Liver (tissue), 9 donors: Measurements from ENCODE around the gene TFF1. TPM values are rescaled to one million over a fixed set of nuclear protein-coding genes. Genes with fewer than 3 reads are reported as not detected.

Experiments
- DNase-seq: peaks from one replicate; pipeline ENCODE4 v3.0.0-alpha.2; 2017; ENCODE audit warnings: low spot score
- H3K27ac ChIP-seq, 2 donors: one replicate each; pipeline ENCODE4 v1.7.0; 2013; ENCODE audit warnings: inconsistent platforms in 2 of 2, low read length in 2 of 2, control low read depth in 1 of 2, low read depth in 1 of 2, mild to moderate bottlenecking in 1 of 2
- H3K27me3 ChIP-seq, 4 donors: one replicate each; pipeline versions ENCODE4 v1.6.1 to v1.7.0; 2013; ENCODE audit warnings: low read length in 3 of 4, inconsistent platforms in 1 of 4, mild to moderate bottlenecking in 1 of 4, moderate library complexity in 1 of 4; ENCODE audit not compliant: control insufficient read depth in 4 of 4, insufficient read depth in 4 of 4
- H3K36me3 ChIP-seq, 4 donors: one replicate each; pipeline versions ENCODE4 v1.6.1 to v1.7.0; 2013; ENCODE audit warnings: low read length in 3 of 4, mild to moderate bottlenecking in 3 of 4, low read depth in 1 of 4, moderate library complexity in 1 of 4; ENCODE audit not compliant: control insufficient read depth in 4 of 4, insufficient read depth in 3 of 4
- H3K4me1 ChIP-seq, 4 donors: one replicate each; pipeline versions ENCODE4 v1.6.1 to v1.7.0; 2013; ENCODE audit warnings: low read length in 3 of 4, mild to moderate bottlenecking in 3 of 4, moderate library complexity in 1 of 4; ENCODE audit not compliant: control insufficient read depth in 4 of 4, insufficient read depth in 4 of 4
- H3K4me3 ChIP-seq, 3 donors: one replicate each; pipeline versions ENCODE4 v1.6.1 to v1.7.0; 2013; ENCODE audit warnings: low read length in 3 of 3, control low read depth in 1 of 3, low read depth in 1 of 3, mild to moderate bottlenecking in 1 of 3
- H3K9ac ChIP-seq, 2 donors: one replicate each; pipeline ENCODE4 v1.7.0; 2013; ENCODE audit warnings: low read length in 2 of 2, mild to moderate bottlenecking in 2 of 2, moderate library complexity in 2 of 2, control low read depth in 1 of 2, low read depth in 1 of 2
- H3K9me3 ChIP-seq, 4 donors: one replicate each; pipeline versions ENCODE4 v1.6.1 to v1.7.0; 2013; ENCODE audit warnings: low read length in 3 of 4; ENCODE audit not compliant: control insufficient read depth in 4 of 4
- ATF3 ChIP-seq: IDR thresholded peaks from 2 replicates; pipeline ENCODE4 v1.6.1; 2016; ENCODE audit warnings: antibody characterized with exemption
- EGR1 ChIP-seq, 2 donors: IDR thresholded peaks; 2 replicates each; pipeline ENCODE4 v1.6.1; 2016 to 2018; ENCODE audit warnings: antibody characterized with exemption in 2 of 2, low read depth in 2 of 2
- FOXA1 ChIP-seq: IDR thresholded peaks from 2 replicates; pipeline ENCODE4 v1.6.1; 2016; ENCODE audit warnings: antibody characterized with exemption
- FOXA2 ChIP-seq: IDR thresholded peaks from 2 replicates; pipeline ENCODE4 v1.6.1; 2016; ENCODE audit warnings: antibody characterized with exemption
- GABPA ChIP-seq, 2 donors: IDR thresholded peaks in 1 of 2; conservative IDR thresholded peaks in 1 of 2; 2 replicates each; pipeline ENCODE4 v1.6.1; 2016; ENCODE audit warnings: antibody characterized with exemption in 2 of 2, mild to moderate bottlenecking in 1 of 2, moderate library complexity in 1 of 2
- HNF4A ChIP-seq, 2 donors: conservative IDR thresholded peaks; 2 replicates each; pipeline ENCODE4 v1.6.1; 2016; ENCODE audit warnings: antibody characterized with exemption in 2 of 2, mild to moderate bottlenecking in 2 of 2
- HNF4G ChIP-seq: IDR thresholded peaks from 2 replicates; pipeline ENCODE4 v1.6.1; 2016; ENCODE audit warnings: antibody characterized with exemption
- MAX ChIP-seq: IDR thresholded peaks from 2 replicates; pipeline ENCODE4 v1.6.1; 2016; ENCODE audit warnings: antibody characterized with exemption
- NR2F2 ChIP-seq: IDR thresholded peaks from 2 replicates; pipeline ENCODE4 v1.6.1; 2016; ENCODE audit warnings: antibody characterized with exemption
- RAD21 ChIP-seq, 2 donors: IDR thresholded peaks; 2 replicates each; pipeline ENCODE4 v1.6.1; 2016; ENCODE audit warnings: antibody characterized with exemption in 2 of 2, mild to moderate bottlenecking in 2 of 2
- RXRA ChIP-seq, 2 donors: IDR thresholded peaks; 2 replicates each; pipeline ENCODE4 v1.6.1; 2017 to 2018; ENCODE audit warnings: antibody characterized with exemption in 2 of 2, mild to moderate bottlenecking in 1 of 2
- SP1 ChIP-seq: IDR thresholded peaks from 2 replicates; pipeline ENCODE4 v1.6.1; 2018; ENCODE audit warnings: antibody characterized with exemption, mild to moderate bottlenecking
- TAF1 ChIP-seq: conservative IDR thresholded peaks from 2 replicates; pipeline ENCODE4 v1.6.1; 2016; ENCODE audit warnings: antibody characterized with exemption, mild to moderate bottlenecking
- YY1 ChIP-seq: IDR thresholded peaks from 2 replicates; pipeline ENCODE4 v1.6.1; 2016; ENCODE audit warnings: antibody characterized with exemption, mild to moderate bottlenecking
- ZBTB33 ChIP-seq: IDR thresholded peaks from 2 replicates; pipeline ENCODE4 v1.6.1; 2016; ENCODE audit warnings: antibody characterized with exemption
- WGBS: extraction: QIAGEN DNeasy Blood & Tissue Kit; methylation state at CpG from one replicate; pipeline ENCODE4 v1.1.7; 2013; 5-methylcytosine and 5-hydroxymethylcytosine counted together
- polyA plus RNA-seq, 2 donors: library from polyadenylated mRNA; stranded (reverse) in 1 of 2; unstranded in 1 of 2; fragments of 200-250 nt in 1 of 2; fragments of >200 nt in 1 of 2; fragmentation: Nextera tagmentation in 1 of 2; extraction: Ambion mirVana in 1 of 2; gene quantifications; one replicate each; pipeline versions ENCODE4 v1.2.1 to v1.2.3, GENCODE V29; 2013 to 2015
- total RNA-seq, 2 donors: library from RNA; depleted of rRNA; stranded (reverse); fragments of >200 nt; gene quantifications; one replicate each; pipeline ENCODE4 v1.2.3, GENCODE V29; 2014
- TF ChIP-seq, protein P1 (sequence below): fragments of 150-350 bp; IDR thresholded peaks from 2 replicates; pipeline ENCODE4 v1.5.1; 2017; ENCODE audit warnings: improper control_type of control experiment, low read depth, low read length; ENCODE audit not compliant: missing input control
- donor health status: healthy.
- donor health status: healthy.
- donor health status: healthy.
- donor health status: healthy.
- donor health status: healthy.

TFF1 gene
- total and polyA plus RNA-seq, 4 donors, result not detected

DNA sequence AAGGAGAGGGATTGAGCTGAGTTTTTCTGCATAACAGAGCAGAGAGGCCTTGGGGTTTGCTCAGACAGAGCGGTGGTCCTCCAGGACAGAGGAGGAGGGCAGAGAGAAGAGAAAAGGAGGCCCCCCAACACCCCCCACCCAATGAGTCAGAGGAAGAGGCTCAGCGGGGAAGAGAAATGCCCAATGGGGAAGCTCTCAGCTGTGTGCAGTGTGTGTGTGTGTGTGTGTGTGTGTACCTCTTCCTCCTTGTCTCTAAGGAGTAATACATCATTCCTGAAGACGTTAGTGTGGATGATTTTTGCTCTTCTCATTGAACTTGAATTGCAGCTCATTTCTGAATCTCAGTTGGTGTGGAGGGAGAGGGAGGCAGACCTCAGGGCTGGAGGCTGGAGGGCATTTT is 20.8 kb upstream of the TFF1 start:
- peaks cover 0 to 12% (median 10%) of the 10 kb centered on the region in 4 donors for H3K4me1 ChIP-seq

DNA sequence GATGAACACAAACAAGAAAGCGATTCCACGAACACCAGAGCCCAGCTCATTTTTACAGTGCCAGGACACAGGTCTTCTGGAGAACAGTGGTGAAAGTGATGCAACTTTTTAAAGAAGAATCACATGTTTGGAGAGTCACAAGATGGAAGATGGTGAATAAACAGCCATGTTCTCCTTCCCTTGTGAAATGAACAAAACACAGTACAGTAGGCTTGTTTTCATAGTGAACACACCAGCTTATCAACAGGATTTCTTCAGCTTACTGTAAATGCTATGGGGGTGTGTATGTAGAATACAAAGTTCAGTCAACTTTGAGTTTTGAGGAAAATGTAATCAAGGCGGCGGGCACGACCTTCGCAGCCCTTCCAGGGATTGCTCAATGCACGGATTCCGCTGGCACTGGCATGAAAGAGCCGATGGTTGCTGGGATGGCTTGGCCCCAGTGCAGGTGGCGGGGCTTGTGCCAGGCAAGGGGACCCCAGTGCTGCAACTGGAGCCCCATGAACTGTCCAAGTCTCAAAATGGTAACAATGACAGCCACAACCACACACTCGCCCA is 19.8 kb upstream of the TFF1 start:
- no peak overlapping the region for H3K9ac ChIP-seq

More for the DNA sequence above, 20.8 kb upstream of the TFF1 start:
- TF ChIP-seq HNF4A (conservative IDR thresholded peaks at IDR 0.05), result no peak
- no peak for TF ChIP-seq MAX
- no peak for TF ChIP-seq TAF1
- TF ChIP-seq GABPA (IDR thresholded peaks at IDR 0.05 in 1 of 2, conservative IDR thresholded peaks at IDR 0.05 in 1 of 2), result no peak
- no peak for TF ChIP-seq RAD21 (IDR thresholded peaks at IDR 0.05)
- no peak for TF ChIP-seq FOXA1
- no peak for TF ChIP-seq ATF3
- TF ChIP-seq, protein P1, sequence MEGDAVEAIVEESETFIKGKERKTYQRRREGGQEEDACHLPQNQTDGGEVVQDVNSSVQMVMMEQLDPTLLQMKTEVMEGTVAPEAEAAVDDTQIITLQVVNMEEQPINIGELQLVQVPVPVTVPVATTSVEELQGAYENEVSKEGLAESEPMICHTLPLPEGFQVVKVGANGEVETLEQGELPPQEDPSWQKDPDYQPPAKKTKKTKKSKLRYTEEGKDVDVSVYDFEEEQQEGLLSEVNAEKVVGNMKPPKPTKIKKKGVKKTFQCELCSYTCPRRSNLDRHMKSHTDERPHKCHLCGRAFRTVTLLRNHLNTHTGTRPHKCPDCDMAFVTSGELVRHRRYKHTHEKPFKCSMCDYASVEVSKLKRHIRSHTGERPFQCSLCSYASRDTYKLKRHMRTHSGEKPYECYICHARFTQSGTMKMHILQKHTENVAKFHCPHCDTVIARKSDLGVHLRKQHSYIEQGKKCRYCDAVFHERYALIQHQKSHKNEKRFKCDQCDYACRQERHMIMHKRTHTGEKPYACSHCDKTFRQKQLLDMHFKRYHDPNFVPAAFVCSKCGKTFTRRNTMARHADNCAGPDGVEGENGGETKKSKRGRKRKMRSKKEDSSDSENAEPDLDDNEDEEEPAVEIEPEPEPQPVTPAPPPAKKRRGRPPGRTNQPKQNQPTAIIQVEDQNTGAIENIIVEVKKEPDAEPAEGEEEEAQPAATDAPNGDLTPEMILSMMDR, result no peak
- TF ChIP-seq EGR1 (IDR thresholded peaks at IDR 0.05; ENCODE audit: low read depth in 2 of 2), result no peak
- no peak for TF ChIP-seq FOXA2
- no peak for TF ChIP-seq RXRA (IDR thresholded peaks at IDR 0.05)
- no peak for TF ChIP-seq NR2F2
- TF ChIP-seq ZBTB33, result no peak
- no peak for TF ChIP-seq SP1
- 72% methylated on average over 3 of the region's 3 CpGs for WGBS
- Histone ChIP-seq H3K9me3 (peaks cover 0 to 1% (median 0%) of the 10 kb centered on the region in 4 donors), H3K27ac (no peak overlapping the region), H3K36me3 (no peaks in the 10 kb centered on the region), H3K27me3 (peaks cover 0 to under 1% (median 0%) of the 10 kb centered on the region in 4 donors), H3K4me3 (no peak overlapping the region), H3K9ac (no peak overlapping the region)
- DNase-seq, result no peak

More for the DNA sequence above, 19.8 kb upstream of the TFF1 start:
- 44% methylated on average over 11 of the region's 11 CpGs for WGBS
- Histone ChIP-seq H3K4me3 (no peak overlapping the region), H3K4me1 (peaks cover 0 to 12% (median 10%) of the 10 kb centered on the region in 4 donors), H3K9me3 (peaks cover 0 to 5% (median 0%) of the 10 kb centered on the region in 4 donors), H3K27me3 (no peaks in the 10 kb centered on the region), H3K36me3 (no peaks in the 10 kb centered on the region), H3K27ac (peak overlapping the region; percentile 38 to 56)
- no peak for DNase-seq
- TF ChIP-seq ATF3, result peak; percentile 59
- peak; percentile 39 for TF ChIP-seq YY1
- peak; percentile 61 to 66 for TF ChIP-seq RXRA (IDR thresholded peaks at IDR 0.05)
- TF ChIP-seq NR2F2, result no peak
- no peak for TF ChIP-seq HNF4G
- peak in 1 of 2 donors; percentile 5 for TF ChIP-seq RAD21 (IDR thresholded peaks at IDR 0.05)
- peak; percentile 35 to 49 for TF ChIP-seq HNF4A (conservative IDR thresholded peaks at IDR 0.05)
- peak; percentile 43 for TF ChIP-seq SP1
- peak; percentile 28 for TF ChIP-seq FOXA1
- TF ChIP-seq FOXA2, result peak; percentile 41
